HFF-Myc (cell line): Measurements from ENCODE around the gene TRIM33.

ENCODE experiments used
- DNase-seq: peaks from one replicate; pipeline ENCODE4 v3.0.0-alpha.2; 2011; ENCODE audit warnings: low read depth; ENCODE audit errors: extremely low read depth
- H3K4me3 ChIP-seq: replicated peaks from 2 replicates; pipeline ENCODE4 v1.5.1; 2011; ENCODE audit warnings: low read depth, mild to moderate bottlenecking, control low read depth, low read length
- TF ChIP-seq, protein P1 (sequence below): IDR thresholded peaks from 2 replicates; pipeline ENCODE4 v1.5.1; 2012; ENCODE audit warnings: mild to moderate bottlenecking, low read depth, low read length, control low read depth; ENCODE audit errors: missing control alignments

The TRIM33 gene

DNA sequence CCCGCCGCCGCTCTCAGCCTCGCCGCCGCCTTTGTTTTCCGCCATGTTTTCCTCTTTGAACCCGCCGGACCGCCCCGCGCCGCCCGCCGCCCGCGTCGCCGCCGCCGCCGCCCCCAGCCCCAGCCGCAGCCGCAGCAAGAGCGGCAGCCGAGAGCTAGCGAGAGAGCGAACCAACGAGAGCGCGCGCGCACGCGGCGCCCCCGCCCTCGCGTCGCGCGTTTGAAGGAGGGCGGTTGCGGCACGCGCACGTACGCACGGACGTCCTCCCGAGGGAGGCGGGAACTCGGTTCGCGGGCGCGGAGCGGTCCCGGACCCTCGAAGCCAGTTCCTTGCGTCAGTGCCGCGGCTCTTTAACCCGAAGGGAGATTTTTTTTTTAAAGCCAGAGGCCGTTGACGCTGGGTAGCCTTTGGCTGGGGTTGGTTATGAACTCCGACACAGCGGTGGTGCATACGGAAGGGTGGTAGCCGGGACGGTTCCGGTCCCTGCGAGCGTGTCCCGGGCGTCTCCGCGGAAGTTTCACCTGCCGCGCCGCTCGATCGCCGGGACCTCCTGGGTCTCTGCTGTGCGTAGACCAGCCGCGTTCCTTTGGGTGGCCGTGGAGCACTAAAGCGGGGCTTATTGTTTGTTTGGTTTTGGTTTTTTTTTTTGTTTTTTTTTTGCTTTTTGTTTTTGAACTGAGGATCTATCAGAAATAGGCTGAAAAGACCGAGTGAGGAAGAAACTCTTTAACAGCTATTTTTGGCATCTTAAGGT lies at the start of gene TRIM33:
Gene TRIM33, minus strand, starts transcription at position 172 of the 754 bp plus-strand sequence. Its CDS starts 127 bp downstream, at position 45.
- DNase-seq = peak; percentile 68
- H3K4me3 ChIP-seq = peak within 1 kb of the TSS; percentile 88
- TF ChIP-seq, protein P1, sequence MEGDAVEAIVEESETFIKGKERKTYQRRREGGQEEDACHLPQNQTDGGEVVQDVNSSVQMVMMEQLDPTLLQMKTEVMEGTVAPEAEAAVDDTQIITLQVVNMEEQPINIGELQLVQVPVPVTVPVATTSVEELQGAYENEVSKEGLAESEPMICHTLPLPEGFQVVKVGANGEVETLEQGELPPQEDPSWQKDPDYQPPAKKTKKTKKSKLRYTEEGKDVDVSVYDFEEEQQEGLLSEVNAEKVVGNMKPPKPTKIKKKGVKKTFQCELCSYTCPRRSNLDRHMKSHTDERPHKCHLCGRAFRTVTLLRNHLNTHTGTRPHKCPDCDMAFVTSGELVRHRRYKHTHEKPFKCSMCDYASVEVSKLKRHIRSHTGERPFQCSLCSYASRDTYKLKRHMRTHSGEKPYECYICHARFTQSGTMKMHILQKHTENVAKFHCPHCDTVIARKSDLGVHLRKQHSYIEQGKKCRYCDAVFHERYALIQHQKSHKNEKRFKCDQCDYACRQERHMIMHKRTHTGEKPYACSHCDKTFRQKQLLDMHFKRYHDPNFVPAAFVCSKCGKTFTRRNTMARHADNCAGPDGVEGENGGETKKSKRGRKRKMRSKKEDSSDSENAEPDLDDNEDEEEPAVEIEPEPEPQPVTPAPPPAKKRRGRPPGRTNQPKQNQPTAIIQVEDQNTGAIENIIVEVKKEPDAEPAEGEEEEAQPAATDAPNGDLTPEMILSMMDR = no peak

DNA sequence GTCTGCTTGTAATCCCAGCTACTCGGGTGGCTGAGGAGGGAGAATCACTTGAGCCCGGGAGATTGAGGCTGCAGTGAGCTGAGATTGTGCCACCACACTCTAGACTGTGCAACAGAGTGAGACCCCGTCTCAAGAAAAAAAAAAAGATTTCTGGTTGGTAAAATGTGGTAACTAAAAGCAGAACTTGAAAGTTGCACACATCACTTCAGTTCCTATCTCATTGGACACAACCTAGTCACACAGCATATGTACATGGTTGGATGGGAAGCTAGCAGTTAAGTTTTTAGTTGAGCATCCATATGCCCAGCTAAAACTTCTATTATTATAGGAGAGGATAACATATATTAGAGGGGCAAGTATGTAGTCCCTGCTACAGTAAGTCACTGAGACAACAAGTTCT lies 48.4 kb upstream of the TRIM33 start:
- DNase-seq = no peak
- TF ChIP-seq, protein P1 = no peak

DNA sequence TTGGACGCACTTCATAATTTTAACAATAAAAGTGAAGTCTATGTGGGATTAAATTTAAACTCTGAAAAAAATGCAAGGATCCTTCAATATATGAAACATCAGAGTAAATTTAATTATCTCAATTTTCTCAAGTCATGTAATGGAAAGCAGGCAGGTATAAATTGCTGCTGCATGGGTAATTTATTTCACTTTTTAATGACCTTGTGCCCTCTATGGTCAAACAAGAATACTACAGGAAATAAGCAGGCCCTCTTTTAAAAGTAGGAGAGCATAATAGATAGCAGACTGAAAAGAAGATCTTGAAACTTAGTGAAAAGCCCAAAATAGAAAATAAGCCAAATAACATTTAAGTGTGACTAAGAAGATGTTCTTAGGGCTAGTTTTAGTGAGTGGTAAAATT lies 47.5 kb upstream of the TRIM33 start:
- H3K4me3 ChIP-seq = no peak overlapping the region
- DNase-seq = no peak
- TF ChIP-seq, protein P1 = no peak

More for the DNA sequence above, 48.4 kb upstream of the TRIM33 start:
- H3K4me3 ChIP-seq = no peak overlapping the region

DNA sequence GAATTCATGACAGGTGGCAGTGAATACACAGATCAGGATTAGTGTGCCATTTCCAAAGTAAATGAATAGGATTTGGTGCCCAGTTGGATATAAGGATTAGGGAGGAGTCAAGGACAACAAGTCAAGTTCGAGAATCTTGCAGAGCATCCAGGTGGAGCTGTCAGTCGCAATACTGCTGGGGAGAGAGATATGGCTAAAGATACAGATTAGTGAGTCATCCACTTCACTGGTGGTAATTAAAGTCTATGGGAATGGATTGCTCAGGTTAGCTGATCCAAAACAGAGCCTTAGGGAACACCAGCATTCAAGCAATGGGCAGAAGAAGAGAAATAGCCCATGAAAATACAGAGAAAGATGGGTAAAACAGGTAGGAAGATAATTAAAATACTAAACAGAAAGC lies 43.6 kb upstream of the TRIM33 start:
- no peak for DNase-seq
- H3K4me3 ChIP-seq = no peak overlapping the region
- TF ChIP-seq, protein P1 = no peak

DNA sequence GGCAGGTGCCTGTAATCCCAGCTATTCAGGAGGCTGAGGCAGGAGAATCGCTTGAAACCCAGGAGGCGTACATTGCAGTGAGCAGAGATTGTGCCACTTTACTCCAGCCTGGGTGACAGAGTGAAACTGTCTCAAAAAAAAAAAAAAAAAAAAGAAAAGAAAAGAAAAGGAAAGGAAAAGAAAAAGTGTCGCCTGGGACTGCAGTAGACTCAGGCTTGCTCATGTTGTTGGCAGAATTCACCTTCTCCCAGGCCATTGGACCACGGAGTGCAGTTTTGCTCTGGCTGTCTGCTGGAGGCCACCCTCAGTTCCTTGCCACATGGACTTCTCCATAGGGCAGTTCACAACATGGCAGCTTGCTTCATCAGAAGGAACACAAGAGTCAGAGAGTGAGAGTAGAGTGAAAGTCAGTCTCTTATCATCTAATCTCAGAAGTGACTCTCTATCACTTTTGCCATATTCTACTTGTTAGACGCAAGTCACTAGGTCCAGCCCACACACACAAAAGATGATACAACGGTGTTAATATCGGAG lies 41.2 kb upstream of the TRIM33 start:
- TF ChIP-seq, protein P1 = no peak

DNA sequence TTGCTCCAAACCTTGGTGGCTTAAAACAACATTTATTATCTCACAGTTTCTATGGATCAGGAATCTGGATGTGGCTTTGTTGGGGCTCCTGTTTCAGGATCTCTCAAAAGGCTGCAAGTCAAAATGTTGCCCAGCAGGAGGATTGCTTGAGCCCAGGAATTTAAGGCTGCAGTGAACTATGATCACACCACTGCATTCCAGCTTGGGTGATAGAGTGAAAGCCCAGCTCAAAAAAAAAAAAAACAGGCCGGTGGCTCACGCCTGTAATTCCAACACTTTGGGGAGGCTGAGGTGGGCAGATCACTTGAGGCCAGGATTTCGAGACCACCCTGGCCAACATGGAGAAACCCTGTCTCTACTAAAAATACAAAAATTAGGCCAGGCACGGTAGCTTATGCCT lies 40.4 kb upstream of the TRIM33 start:
- H3K4me3 ChIP-seq = no peak overlapping the region
- no peak for DNase-seq
- TF ChIP-seq, protein P1 = no peak

More for the DNA sequence above, 41.2 kb upstream of the TRIM33 start:
- no peak for DNase-seq
- no peak overlapping the region for H3K4me3 ChIP-seq
